K562 (cell line): ENCODE results near the gene SDC3. TPM values are rescaled to one million over a fixed set of nuclear protein-coding genes. Genes with fewer than 3 reads are reported as not detected.

Experiments
- ATAC-seq: fragments of 200-7000 bp; cut with Tn5 transposase; 3 replicates; pipeline ENCODE4 v1.9.1; 2020; ENCODE audit warnings: moderate library complexity
- BruUV-seq: library from RNA; stranded (reverse); fragments of 400-500 nt; replicated peaks from 2 replicates; lab custom pipeline; 2021; lab: Mats Ljungman, UMichigan
- CTCF ChIA-PET: fragments of 300-600 bp; formaldehyde crosslinking; extraction: SDS; loops from one replicate; lab custom pipeline; 2021; ENCODE audit warnings: low intra/inter-chr PET ratio; lab: Yijun Ruan, JAX
- POLR2A ChIA-PET: fragments of 300-600, 350-650 bp; sonication (Branson Sonifier 250); formaldehyde crosslinking; extraction: SDS; loops from one replicate; lab custom pipeline; 2021; ENCODE audit warnings: antibody characterized with exemption, inconsistent platforms; lab: Yijun Ruan, JAX
- DNase-seq, 4 experiments: peaks; one replicate each; pipeline versions ENCODE4 v3.0.0 to v3.0.0-alpha.2; 2011 to 2018; ENCODE audit warnings: low spot score in 3 of 4, mixed read lengths in 3 of 4; ENCODE audit errors: extremely low read depth in 1 of 4
- FAIRE-seq: peaks from 2 replicates; lab custom pipeline; 2011; peaks lifted over from hg19 to GRCh38; lab: Jason Lieb, UNC
- H2AFZ ChIP-seq: 2 replicates; pipeline ENCODE4 v1.6.0; 2011; ENCODE audit warnings: low read depth, low read length, control low read depth, inconsistent platforms
- H3K27ac ChIP-seq: fragments of 200-600 bp; 3 replicates; pipeline ENCODE4 v1.8.0; 2011; ENCODE audit warnings: low read depth, mild to moderate bottlenecking, control low read depth, inconsistent platforms, low read length, moderate library complexity, mixed read lengths; ENCODE audit errors: extremely low read depth
- H3K27me3 ChIP-seq, 2 experiments: fragments of 300-600 bp in 1 of 2; 2 replicates in 1 of 2; 3 replicates in 1 of 2; pipeline versions ENCODE4 v1.6.0 to v1.8.0; 2011; ENCODE audit warnings: inconsistent platforms in 2 of 2, low read length in 2 of 2, mild to moderate bottlenecking in 1 of 2, mixed read lengths in 1 of 2, moderate library complexity in 1 of 2; ENCODE audit not compliant: control insufficient read depth in 2 of 2, insufficient read depth in 2 of 2
- H3K36me3 ChIP-seq: fragments of 300-600 bp; 3 replicates; pipeline ENCODE4 v1.8.0; 2011; ENCODE audit warnings: mild to moderate bottlenecking, low read length, inconsistent platforms; ENCODE audit not compliant: control insufficient read depth, insufficient read depth
- H3K4me1 ChIP-seq, 2 experiments: fragments of 200-600 bp in 1 of 2; replicated peaks in 1 of 2; 2 replicates in 1 of 2; 3 replicates in 1 of 2; pipeline versions ENCODE4 v1.5.1 to v1.8.0; 2011; ENCODE audit warnings: inconsistent platforms in 2 of 2, low read length in 2 of 2, mild to moderate bottlenecking in 1 of 2, mixed read lengths in 1 of 2, moderate library complexity in 1 of 2; ENCODE audit not compliant: control insufficient read depth in 2 of 2, insufficient read depth in 2 of 2
- H3K4me2 ChIP-seq: 2 replicates; pipeline ENCODE4 v1.6.1; 2011; ENCODE audit warnings: low read length, control low read depth, inconsistent platforms, mixed read lengths; ENCODE audit not compliant: insufficient read depth
- H3K4me3 ChIP-seq: fragments of 200-600 bp; sonication (generic), shearing (Covaris generic); 2 replicates; pipeline ENCODE4 v1.5.1; 2016; ENCODE audit warnings: control low read depth, inconsistent platforms
- H3K79me2 ChIP-seq: fragments of 200-600 bp; 3 replicates; pipeline ENCODE4 v1.8.0; 2011; ENCODE audit warnings: low read length, inconsistent platforms; ENCODE audit not compliant: control insufficient read depth, insufficient read depth
- H3K9ac ChIP-seq, 2 experiments: 2 replicates each; pipeline versions ENCODE4 v1.6.0 to v1.6.1; 2011; ENCODE audit warnings: low read depth in 2 of 2, low read length in 2 of 2, control low read depth in 1 of 2, inconsistent platforms in 1 of 2, mild to moderate bottlenecking in 1 of 2, mixed read lengths in 1 of 2; ENCODE audit not compliant: insufficient read depth in 1 of 2
- H3K9me1 ChIP-seq: one replicate; pipeline ENCODE4 v1.6.0; 2011; ENCODE audit warnings: inconsistent platforms, mild to moderate bottlenecking, low read length, moderate library complexity; ENCODE audit not compliant: control insufficient read depth, insufficient read depth
- H3K9me3 ChIP-seq: replicated peaks from 2 replicates; pipeline ENCODE4 v1.5.1; 2011; ENCODE audit warnings: low read depth, low read length, inconsistent platforms; ENCODE audit not compliant: control insufficient read depth, insufficient read depth
- H4K20me1 ChIP-seq: replicated peaks from 2 replicates; pipeline ENCODE4 v1.6.1; 2011; ENCODE audit warnings: low read length, inconsistent platforms, mixed read lengths; ENCODE audit not compliant: control insufficient read depth, insufficient read depth
- FOSL1 ChIP-seq: fragments of 200-800 bp; sonication (Bioruptor generic); conservative IDR thresholded peaks from 2 replicates; pipeline ENCODE4 v1.6.1; 2016; ENCODE audit warnings: missing genetic modification characterization, missing compliant biosample characterization
- POLR2G ChIP-seq: fragments of 200-400 bp; formaldehyde crosslinking; IDR thresholded peaks from 2 replicates; pipeline ENCODE4 v1.6.1; 2017; ENCODE audit warnings: low read depth, mild to moderate bottlenecking, antibody characterized with exemption, low read length, moderate library complexity
- RFX1 ChIP-seq: fragments of 450-650 bp; IDR thresholded peaks from 2 replicates; pipeline ENCODE4 v1.6.1; 2016; ENCODE audit warnings: mild to moderate bottlenecking, moderate library complexity
- ZNF436 ChIP-seq: fragments of 250-450, 450-650 bp; sonication (Bioruptor Pico); formaldehyde crosslinking; IDR thresholded peaks from 2 replicates; pipeline ENCODE4 v1.7.0; 2020; ENCODE audit warnings: mild to moderate bottlenecking
- WGBS: fragments of 100-300 bp; shearing (Covaris generic); methylation state at CpG from one replicate; pipeline ENCODE4 v1.1.6; 2016; ENCODE audit warnings: low coverage, mixed read lengths; ENCODE audit not compliant: insufficient coverage; ENCODE audit errors: missing lambda C conversion rate; 5-methylcytosine and 5-hydroxymethylcytosine counted together
- in situ Hi-C: fragments of 300-500 bp; cut with MboI; formaldehyde crosslinking; loops from 4 replicates; pipeline ENCODE4 v1.15.0; 2018; ENCODE audit warnings: inconsistent platforms, mixed read lengths
- intact Hi-C: fragments of 100-400 bp; cut with micrococcal nuclease; formaldehyde crosslinking; loops from 2 replicates; pipeline ENCODE4 v1.14.2; 2022
- polyA plus RNA-seq, 8 experiments: library from polyadenylated mRNA; depleted of rRNA in 4 of 8; stranded (reverse) in 5 of 8; unstranded in 3 of 8; fragments of >200 nt; fragmentation: Nextera tagmentation in 2 of 8; fragmentation: Illumina TruSeq in 1 of 8; extraction: Ambion mirVana in 2 of 8; extraction: Trizol in 1 of 8; gene quantifications; 2 replicates each; pipeline versions ENCODE4 v1.2.1 to v1.2.3, GENCODE V29; 2011 to 2014; ENCODE audit warnings: inconsistent platforms in 1 of 8, missing spikeins in 1 of 8
- total RNA-seq, 7 experiments: library from RNA; depleted of rRNA in 6 of 7; stranded (reverse); fragments of >200 nt in 6 of 7; fragmentation: Illumina TruSeq in 2 of 7; extraction: Trizol in 2 of 7; gene quantifications; 2 replicates each; pipeline versions ENCODE4 v1.2.1 to v1.2.3, GENCODE V29; 2011 to 2021; ENCODE audit warnings: low replicate concordance in 1 of 7

The SDC3 gene
- total and polyA plus RNA-seq, 9 of the 15 experiments (the other 6 are each of a cell fraction or from before 2014, with no cell fraction given) = 0.38 to 44.1 (median 12.1) TPM

DNA sequence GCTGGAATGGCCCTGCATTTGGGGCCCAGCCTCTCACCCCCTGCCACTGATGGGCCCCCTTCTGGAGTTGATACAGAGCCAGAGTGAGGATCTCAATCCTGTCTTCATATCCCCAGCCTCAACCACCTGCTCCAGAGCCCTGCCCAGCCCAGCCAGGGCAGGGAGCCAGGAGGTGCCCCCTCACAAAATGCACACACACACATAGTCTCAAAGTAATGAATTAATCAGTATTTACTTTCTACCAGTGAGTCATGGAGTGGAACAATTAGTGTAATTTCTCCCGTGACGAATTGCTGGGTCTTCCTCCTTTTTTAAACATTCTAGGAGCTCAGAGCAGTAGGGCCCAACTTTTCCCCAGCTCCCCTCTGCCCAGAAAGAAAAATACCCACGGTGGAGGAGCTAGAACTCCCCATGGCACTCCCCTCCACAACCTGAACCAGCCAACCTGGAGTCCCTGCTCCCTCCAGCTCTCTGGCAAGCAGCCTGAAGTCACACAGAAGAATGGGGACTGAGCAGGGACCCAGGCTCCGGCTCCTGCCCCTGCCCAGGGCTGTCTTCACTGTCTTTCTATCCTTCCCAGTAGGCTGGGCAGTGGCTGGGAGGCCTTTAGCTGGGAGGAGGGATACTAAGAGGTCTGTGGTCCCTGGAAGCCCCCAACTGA is 29.3 kb downstream of the SDC3 start:
- DNase-seq (no peak), ATAC-seq (no peak), FAIRE-seq (no peak)
- no peak for TF ChIP-seq RFX1
- 0 out of 2 replicates have a peak, but pooled peaks have one; percentile 16 for TF ChIP-seq FOSL1 (tag)
- in situ Hi-C loops = no loop called here
- ChIA-PET POLR2A (interaction anchor here (0.6 to 2.1 kb wide), 6 partner anchors 10 to 1248 kb away, joined by 3 to 7 read pairs (median 4); no protein-coding TSS in a partner anchor), CTCF (no interaction called here)
- BruUV-seq = no TSS peak
- intact Hi-C loops = no loop called here
- H3K27me3 ChIP-seq = no peaks in the 10 kb centered on the region
- peak overlapping the region in 1 of 2 experiments; percentile 42; a peak in 1 of 4 replicates for H3K9ac ChIP-seq
- H3K79me2 ChIP-seq = no peaks in the 10 kb centered on the region
- no peak overlapping the region for H2AFZ ChIP-seq
- H3K4me2 ChIP-seq = no peak overlapping the region
- H4K20me1 ChIP-seq = peaks cover 22% of the 10 kb centered on the region; the same call in 1 of the 2 replicates
- no peaks in the 10 kb centered on the region for H3K9me1 ChIP-seq
- no peak overlapping the region for H3K27ac ChIP-seq
- H3K4me1 ChIP-seq = peaks cover 1 to 32% of the 10 kb centered on the region in 2 experiments; a peak in 3 of 5 replicates
- peaks cover 13% of the 10 kb centered on the region; the same call in 1 of the 3 replicates for H3K36me3 ChIP-seq
- WGBS = 43% methylated on average over 4 of the region's 4 CpGs
- no peaks in the 10 kb centered on the region for H3K9me3 ChIP-seq
- no peak overlapping the region for H3K4me3 ChIP-seq

- no TSS peak for BruUV-seq
- no peaks in the 10 kb centered on the region for H3K9me1 ChIP-seq
- peaks cover 8 to 29% of the 10 kb centered on the region in 2 experiments; a peak in 4 of 5 replicates for H3K4me1 ChIP-seq
- no peaks in the 10 kb centered on the region for H3K9me3 ChIP-seq
- no peak overlapping the region for H3K27ac ChIP-seq
- DNase-seq (no peak), FAIRE-seq (no peak), ATAC-seq (no peak)
- in situ Hi-C loops (no loop called here), intact Hi-C loops (no loop called here)
- WGBS = 68% methylated on average over 13 of the region's 13 CpGs
- no peaks in the 10 kb centered on the region for H3K27me3 ChIP-seq
- ChIA-PET CTCF (no interaction called here), POLR2A (interaction anchor here (0.9 to 1.3 kb wide), 2 partner anchors 17 to 55 kb away, joined by 4 to 5 read pairs; no protein-coding TSS in a partner anchor)
- H3K4me2 ChIP-seq = no peak overlapping the region
- TF ChIP-seq ZNF436 (CRISPR knock-in tag) (no peak), POLR2G (0 out of 2 replicates have a peak, but pooled peaks have one; percentile 23)
- H4K20me1 ChIP-seq = peaks cover 22% of the 10 kb centered on the region; the same call in 1 of the 2 replicates
- H3K4me3 ChIP-seq = no peak overlapping the region
- H3K9ac ChIP-seq = no peak overlapping the region
- no peak overlapping the region for H2AFZ ChIP-seq
- H3K79me2 ChIP-seq = no peaks in the 10 kb centered on the region
- H3K36me3 ChIP-seq = peaks cover 17% of the 10 kb centered on the region; the same call in 1 of the 3 replicates
These were observed 30.0 kb downstream of the SDC3 start for GRCh38 chr1:30878559-30878958.
